HEK293 (cell line): ENCODE measurements around the gene ACAA1.

Source experiments
- CTCF ChIP-seq: fragments of 450-650 bp; formaldehyde crosslinking; IDR thresholded peaks from 2 replicates; pipeline ENCODE4 v1.5.1; 2016; ENCODE audit warnings: missing biosample characterization, missing genetic modification characterization
- HOXC10 ChIP-seq: sonication (generic); formaldehyde crosslinking; IDR thresholded peaks from 2 replicates; pipeline ENCODE4 v1.8.1; 2023; ENCODE audit warnings: mild to moderate bottlenecking, missing genetic modification reagents
- KLF10 ChIP-seq: fragments of 450-650 bp; IDR thresholded peaks from 2 replicates; pipeline ENCODE4 v1.5.1; 2018; ENCODE audit warnings: missing biosample characterization, mild to moderate bottlenecking, missing genetic modification characterization
- REPIN1 ChIP-seq: fragments of 450-650 bp; formaldehyde crosslinking; IDR thresholded peaks from 2 replicates; pipeline ENCODE4 v1.5.1; 2017; ENCODE audit warnings: missing biosample characterization, missing genetic modification characterization, low read depth
- YY1 ChIP-seq: fragments of 450-650 bp; formaldehyde crosslinking; IDR thresholded peaks from 2 replicates; pipeline ENCODE4 v1.5.1; 2018; ENCODE audit warnings: missing biosample characterization, missing genetic modification characterization
- ZEB2 ChIP-seq: fragments of 450-650 bp; formaldehyde crosslinking; IDR thresholded peaks from 2 replicates; pipeline ENCODE4 v1.5.1; 2016; ENCODE audit warnings: missing biosample characterization, missing genetic modification characterization
- ZNF175 ChIP-seq: fragments of 450-650 bp; formaldehyde crosslinking; IDR thresholded peaks from 2 replicates; pipeline ENCODE4 v1.5.1; 2016; ENCODE audit warnings: missing biosample characterization, missing genetic modification characterization
- ZNF341 ChIP-seq: fragments of 450-650 bp; formaldehyde crosslinking; IDR thresholded peaks from 2 replicates; pipeline ENCODE4; 2016; ENCODE audit warnings: low read depth, missing biosample characterization, missing genetic modification characterization
- ZNF473 ChIP-seq: fragments of 450-650 bp; formaldehyde crosslinking; IDR thresholded peaks from 2 replicates; pipeline ENCODE4 v1.5.1; 2017; ENCODE audit warnings: missing biosample characterization, missing genetic modification characterization
- TF ChIP-seq, protein P1 (sequence below): fragments of 450-650 bp; formaldehyde crosslinking; IDR thresholded peaks from 2 replicates; pipeline ENCODE4 v1.5.1; 2017; ENCODE audit warnings: missing biosample characterization, mild to moderate bottlenecking, missing genetic modification characterization, moderate library complexity
- TF ChIP-seq, protein P2 (sequence below): fragments of 450-650 bp; IDR thresholded peaks from 2 replicates; pipeline ENCODE4 v1.5.1; 2018; ENCODE audit warnings: missing biosample characterization, mild to moderate bottlenecking, missing genetic modification characterization
- TF ChIP-seq, protein P3 (sequence below): fragments of 450-650 bp; formaldehyde crosslinking; conservative IDR thresholded peaks from 2 replicates; pipeline ENCODE4 v1.5.1; 2016; ENCODE audit warnings: low read depth, missing biosample characterization, missing genetic modification characterization
- TF ChIP-seq, protein P4 (sequence below): fragments of 450-650 bp; formaldehyde crosslinking; IDR thresholded peaks from 2 replicates; pipeline ENCODE4 v1.5.1; 2016; ENCODE audit warnings: missing biosample characterization, missing genetic modification characterization
- TF ChIP-seq, protein P5 (sequence below): fragments of 450-650 bp; formaldehyde crosslinking; IDR thresholded peaks from 2 replicates; pipeline ENCODE4 v1.5.1; 2016; ENCODE audit warnings: missing biosample characterization, missing genetic modification characterization

DNA sequence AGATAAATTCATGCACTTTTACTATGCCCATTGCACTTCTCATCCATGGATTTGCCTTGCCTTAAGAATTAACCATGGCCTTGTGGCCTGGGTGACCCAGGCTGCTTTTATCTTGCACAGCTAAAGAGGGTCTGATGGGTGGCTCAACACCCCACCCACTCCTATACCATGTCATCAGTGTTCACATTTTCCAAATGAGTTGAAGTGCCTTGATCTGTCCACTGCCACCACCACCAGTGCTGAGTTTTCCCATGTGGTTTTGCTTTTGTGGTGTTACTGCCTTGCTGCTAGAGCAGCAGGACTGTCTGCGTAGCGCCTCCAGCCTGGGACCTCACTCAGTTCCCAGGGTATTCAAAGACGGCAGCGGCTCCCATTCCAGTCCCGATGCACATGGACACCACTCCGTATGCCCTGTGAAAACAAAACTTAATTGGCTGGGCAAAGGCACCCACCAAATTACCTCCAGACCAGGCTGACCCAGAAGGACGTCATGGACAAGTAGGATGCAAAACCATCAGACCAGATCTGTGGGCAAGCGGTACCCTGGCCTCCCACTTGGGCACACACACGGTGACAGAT is 14.1 kb downstream of the ACAA1 start:
- no peak for TF ChIP-seq CTCF (tag by site-specific recombination)
- TF ChIP-seq, protein P1, sequence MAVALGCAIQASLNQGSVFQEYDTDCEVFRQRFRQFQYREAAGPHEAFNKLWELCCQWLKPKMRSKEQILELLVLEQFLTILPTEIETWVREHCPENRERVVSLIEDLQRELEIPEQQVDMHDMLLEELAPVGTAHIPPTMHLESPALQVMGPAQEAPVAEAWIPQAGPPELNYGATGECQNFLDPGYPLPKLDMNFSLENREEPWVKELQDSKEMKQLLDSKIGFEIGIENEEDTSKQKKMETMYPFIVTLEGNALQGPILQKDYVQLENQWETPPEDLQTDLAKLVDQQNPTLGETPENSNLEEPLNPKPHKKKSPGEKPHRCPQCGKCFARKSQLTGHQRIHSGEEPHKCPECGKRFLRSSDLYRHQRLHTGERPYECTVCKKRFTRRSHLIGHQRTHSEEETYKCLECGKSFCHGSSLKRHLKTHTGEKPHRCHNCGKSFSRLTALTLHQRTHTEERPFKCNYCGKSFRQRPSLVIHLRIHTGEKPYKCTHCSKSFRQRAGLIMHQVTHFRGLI (tag by site-specific recombination) = no peak
- TF ChIP-seq YY1 (tag by site-specific recombination) = no peak
- no peak for TF ChIP-seq ZNF175 (tag by site-specific recombination)
- TF ChIP-seq, protein P2, sequence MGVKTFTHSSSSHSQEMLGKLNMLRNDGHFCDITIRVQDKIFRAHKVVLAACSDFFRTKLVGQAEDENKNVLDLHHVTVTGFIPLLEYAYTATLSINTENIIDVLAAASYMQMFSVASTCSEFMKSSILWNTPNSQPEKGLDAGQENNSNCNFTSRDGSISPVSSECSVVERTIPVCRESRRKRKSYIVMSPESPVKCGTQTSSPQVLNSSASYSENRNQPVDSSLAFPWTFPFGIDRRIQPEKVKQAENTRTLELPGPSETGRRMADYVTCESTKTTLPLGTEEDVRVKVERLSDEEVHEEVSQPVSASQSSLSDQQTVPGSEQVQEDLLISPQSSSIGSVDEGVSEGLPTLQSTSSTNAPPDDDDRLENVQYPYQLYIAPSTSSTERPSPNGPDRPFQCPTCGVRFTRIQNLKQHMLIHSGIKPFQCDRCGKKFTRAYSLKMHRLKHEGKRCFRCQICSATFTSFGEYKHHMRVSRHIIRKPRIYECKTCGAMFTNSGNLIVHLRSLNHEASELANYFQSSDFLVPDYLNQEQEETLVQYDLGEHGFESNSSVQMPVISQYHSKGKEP (tag by site-specific recombination) = no peak
- TF ChIP-seq, protein P3, sequence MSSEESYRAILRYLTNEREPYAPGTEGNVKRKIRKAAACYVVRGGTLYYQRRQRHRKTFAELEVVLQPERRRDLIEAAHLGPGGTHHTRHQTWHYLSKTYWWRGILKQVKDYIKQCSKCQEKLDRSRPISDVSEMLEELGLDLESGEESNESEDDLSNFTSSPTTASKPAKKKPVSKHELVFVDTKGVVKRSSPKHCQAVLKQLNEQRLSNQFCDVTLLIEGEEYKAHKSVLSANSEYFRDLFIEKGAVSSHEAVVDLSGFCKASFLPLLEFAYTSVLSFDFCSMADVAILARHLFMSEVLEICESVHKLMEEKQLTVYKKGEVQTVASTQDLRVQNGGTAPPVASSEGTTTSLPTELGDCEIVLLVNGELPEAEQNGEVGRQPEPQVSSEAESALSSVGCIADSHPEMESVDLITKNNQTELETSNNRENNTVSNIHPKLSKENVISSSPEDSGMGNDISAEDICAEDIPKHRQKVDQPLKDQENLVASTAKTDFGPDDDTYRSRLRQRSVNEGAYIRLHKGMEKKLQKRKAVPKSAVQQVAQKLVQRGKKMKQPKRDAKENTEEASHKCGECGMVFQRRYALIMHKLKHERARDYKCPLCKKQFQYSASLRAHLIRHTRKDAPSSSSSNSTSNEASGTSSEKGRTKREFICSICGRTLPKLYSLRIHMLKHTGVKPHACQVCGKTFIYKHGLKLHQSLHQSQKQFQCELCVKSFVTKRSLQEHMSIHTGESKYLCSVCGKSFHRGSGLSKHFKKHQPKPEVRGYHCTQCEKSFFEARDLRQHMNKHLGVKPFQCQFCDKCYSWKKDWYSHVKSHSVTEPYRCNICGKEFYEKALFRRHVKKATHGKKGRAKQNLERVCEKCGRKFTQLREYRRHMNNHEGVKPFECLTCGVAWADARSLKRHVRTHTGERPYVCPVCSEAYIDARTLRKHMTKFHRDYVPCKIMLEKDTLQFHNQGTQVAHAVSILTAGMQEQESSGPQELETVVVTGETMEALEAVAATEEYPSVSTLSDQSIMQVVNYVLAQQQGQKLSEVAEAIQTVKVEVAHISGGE (tag by site-specific recombination) = no peak
- no peak for TF ChIP-seq ZEB2 (tag by site-specific recombination)
- TF ChIP-seq ZNF341 (tag by site-specific recombination) = no peak
- no peak for TF ChIP-seq HOXC10
- TF ChIP-seq KLF10 = no peak
- TF ChIP-seq ZNF473 (tag by site-specific recombination) = no peak
- TF ChIP-seq REPIN1 (tag by site-specific recombination) = no peak
- TF ChIP-seq, protein P4, sequence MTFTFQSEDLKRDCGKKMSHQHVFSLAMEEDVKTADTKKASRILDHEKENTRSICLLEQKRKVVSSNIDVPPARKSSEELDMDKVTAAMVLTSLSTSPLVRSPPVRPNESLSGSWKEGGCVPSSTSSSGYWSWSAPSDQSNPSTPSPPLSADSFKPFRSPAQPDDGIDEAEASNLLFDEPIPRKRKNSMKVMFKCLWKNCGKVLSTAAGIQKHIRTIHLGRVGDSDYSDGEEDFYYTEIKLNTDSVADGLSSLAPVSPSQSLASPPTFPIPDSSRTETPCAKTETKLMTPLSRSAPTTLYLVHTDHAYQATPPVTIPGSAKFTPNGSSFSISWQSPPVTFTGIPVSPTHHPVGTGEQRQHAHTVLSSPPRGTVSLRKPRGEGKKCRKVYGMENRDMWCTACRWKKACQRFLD (tag by site-specific recombination) = no peak
- TF ChIP-seq, protein P5, sequence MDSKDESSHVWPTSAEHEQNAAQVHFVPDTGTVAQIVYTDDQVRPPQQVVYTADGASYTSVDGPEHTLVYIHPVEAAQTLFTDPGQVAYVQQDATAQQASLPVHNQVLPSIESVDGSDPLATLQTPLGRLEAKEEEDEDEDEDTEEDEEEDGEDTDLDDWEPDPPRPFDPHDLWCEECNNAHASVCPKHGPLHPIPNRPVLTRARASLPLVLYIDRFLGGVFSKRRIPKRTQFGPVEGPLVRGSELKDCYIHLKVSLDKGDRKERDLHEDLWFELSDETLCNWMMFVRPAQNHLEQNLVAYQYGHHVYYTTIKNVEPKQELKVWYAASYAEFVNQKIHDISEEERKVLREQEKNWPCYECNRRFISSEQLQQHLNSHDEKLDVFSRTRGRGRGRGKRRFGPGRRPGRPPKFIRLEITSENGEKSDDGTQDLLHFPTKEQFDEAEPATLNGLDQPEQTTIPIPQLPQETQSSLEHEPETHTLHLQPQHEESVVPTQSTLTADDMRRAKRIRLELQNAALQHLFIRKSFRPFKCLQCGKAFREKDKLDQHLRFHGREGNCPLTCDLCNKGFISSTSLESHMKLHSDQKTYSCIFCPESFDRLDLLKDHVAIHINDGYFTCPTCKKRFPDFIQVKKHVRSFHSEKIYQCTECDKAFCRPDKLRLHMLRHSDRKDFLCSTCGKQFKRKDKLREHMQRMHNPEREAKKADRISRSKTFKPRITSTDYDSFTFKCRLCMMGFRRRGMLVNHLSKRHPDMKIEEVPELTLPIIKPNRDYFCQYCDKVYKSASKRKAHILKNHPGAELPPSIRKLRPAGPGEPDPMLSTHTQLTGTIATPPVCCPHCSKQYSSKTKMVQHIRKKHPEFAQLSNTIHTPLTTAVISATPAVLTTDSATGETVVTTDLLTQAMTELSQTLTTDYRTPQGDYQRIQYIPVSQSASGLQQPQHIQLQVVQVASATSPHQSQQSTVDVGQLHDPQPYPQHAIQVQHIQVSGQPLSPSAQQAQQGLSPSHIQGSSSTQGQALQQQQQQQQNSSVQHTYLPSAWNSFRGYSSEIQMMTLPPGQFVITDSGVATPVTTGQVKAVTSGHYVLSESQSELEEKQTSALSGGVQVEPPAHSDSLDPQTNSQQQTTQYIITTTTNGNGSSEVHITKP (tag by site-specific recombination) = no peak
